NCI-H146 treated with DMSO at 0.1 percent for 48 hours (cell line): ENCODE data around the gene DEUP1.
"Not testable (repeated sequence)": the region's sequence is repeated elsewhere in the genome, so short reads cannot be mapped to it uniquely, and the experiment has no call there.

Source experiments
- DNase-seq: peaks from one replicate; lab custom pipeline; 2025; ENCODE audit not compliant: unreplicated experiment; lab: John Stamatoyannopoulos, UW

DEUP1 gene

GRCh38 chr11:93350835-93351234 is 20.3 kb downstream of the DEUP1 start:
- DNase-seq = no peak

- DNase-seq = no peak
These were observed 28.9 kb downstream of the DEUP1 start for GRCh38 chr11:93359396-93359795.

DNA sequence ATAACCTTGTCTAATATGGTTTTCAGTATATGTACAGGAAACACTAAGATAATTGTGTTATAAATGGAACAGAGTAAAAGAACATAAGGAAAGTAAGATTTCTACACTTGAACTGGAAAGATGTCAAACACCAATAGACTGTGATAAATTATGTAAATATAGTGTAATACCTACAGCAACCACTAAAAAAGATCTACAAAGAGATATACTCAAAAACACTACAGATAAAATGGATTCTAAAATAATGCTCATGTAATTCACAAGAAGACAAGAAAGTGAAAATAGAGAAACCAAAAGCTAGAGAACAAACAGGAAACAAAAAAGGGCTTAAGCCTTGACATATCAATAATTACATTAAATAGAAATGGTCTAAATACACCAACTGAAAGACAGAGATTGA is 30.9 kb downstream of the DEUP1 start:
- DNase-seq = no peak

DNA sequence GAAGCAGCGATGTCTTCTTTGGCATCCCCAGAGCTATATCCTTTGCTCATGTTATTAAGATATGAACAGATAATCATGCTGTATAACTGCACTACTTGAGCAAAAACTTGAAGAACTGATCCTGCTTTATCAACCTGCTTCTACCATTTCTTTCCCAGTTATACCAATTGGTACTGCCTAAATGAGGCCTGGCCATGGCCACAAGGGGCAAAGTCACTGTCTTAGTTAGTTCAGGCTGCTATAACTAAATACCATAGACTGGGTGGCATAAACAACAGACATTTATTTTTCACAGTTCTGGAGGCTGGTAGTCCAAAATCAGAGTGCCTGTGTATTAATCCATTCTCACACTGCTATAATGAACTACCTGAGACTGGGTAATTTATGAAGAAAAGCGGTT is 37.5 kb downstream of the DEUP1 start:
- DNase-seq = no peak

DNA sequence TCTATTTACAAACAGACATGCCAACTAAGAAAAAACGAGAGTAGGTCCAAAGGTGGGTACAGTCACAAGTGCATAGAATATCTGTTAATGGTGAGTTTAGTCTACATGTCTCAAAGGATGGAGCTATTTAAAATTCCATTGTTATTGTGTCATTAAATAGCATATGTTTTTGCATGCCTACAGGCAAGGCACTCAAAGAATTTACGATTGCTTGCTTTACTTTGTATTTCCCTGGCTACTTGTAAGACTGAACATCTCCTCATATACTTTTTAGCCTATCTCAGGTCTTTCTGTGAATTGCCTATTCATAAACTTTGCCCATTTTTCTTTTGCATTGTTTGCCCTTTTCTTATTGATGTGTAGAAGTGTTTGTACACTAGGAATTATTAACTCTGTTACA is 39.7 kb downstream of the DEUP1 start:
- DNase-seq = no peak

GRCh38 chr11:93389737-93390136 is 59.2 kb downstream of the DEUP1 start:
- no peak for DNase-seq

- no peak for DNase-seq
These were observed 62.3 kb downstream of the DEUP1 start for GRCh38 chr11:93392867-93393266.

DNA sequence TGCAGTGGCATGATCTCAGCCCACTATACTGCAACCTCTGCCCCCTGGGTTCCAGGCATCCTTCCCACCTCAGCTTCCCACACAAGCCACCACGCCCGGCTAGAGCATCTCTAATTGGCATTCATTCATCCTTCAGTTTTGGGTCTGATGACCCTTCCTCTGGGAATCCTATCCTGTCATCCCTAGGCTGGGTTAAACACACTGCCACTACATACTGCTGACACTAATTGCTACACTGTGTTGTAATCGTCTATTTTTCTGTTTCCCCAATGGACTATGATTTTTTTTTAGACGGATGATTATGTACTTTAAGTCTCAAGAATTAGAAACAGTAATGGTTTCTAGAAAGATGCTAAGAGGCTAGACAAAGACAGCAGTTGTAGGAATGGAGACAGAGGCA is 62.8 kb downstream of the DEUP1 start:
- no peak for DNase-seq

GRCh38 chr11:93394488-93394887 is 63.9 kb downstream of the DEUP1 start:
- DNase-seq = no peak

- no peak for DNase-seq
These were observed 65.8 kb downstream of the DEUP1 start for GRCh38 chr11:93396316-93396715.

DNA sequence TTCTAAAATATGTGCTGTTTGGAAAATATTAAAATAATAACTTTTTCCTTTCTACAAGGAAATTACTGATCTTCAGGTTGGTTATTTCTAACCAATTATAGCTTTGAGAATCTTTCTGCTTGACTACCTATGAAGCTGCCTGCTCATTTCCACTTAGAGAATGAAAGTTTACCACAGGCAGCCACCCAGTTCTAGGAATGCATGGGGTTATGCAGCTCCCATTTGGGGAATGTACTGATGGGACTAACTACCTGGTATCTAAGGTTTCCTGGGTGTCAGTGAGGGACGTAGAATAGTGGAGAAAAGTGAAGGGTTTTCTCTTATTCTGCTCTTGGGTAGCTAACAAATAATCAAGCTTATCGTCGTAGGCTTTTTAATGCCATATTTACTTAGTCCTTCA is 73.4 kb downstream of the DEUP1 start:
- no peak for DNase-seq

- no peak for DNase-seq
These were observed 77.3 kb downstream of the DEUP1 start for GRCh38 chr11:93407777-93408401.

DNA sequence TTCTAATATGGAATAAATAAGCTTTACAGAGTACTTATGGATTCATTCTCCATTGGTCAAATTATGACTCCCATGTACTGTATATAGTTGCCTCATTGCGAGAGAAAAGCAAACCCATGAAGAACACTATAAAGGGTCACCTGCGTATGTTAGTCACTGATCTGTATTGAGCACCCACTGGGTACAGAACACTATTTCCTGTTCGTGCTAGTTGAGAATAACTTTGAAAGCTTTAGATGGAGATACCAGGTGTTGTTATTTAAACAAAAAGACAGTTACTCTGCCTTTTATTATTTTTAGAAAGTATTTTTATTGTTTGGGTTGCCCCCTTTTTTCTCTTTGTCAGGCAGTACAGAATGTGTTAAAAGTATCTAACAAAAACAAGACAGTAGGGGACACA is 79.9 kb downstream of the DEUP1 start:
- no peak for DNase-seq

DNA sequence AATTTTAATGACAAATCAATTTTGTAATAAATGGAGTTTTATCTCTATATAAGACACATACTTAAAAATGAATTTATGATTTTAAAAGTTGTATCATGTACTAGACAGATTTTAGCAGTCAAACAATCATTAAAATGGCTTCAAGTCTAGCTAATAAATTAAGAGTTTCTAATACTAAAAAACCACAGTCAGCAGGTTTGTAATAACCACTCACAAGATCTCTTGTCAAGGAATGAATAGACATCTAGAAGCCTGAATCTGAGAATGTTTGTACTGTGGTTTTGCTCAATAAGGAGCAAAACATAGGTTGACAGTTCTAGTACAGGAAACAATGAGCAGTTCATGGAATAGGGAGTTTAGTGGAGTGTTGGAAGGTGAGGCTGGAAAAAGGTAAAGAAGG is 81.2 kb downstream of the DEUP1 start:
- DNase-seq = no peak

DNA sequence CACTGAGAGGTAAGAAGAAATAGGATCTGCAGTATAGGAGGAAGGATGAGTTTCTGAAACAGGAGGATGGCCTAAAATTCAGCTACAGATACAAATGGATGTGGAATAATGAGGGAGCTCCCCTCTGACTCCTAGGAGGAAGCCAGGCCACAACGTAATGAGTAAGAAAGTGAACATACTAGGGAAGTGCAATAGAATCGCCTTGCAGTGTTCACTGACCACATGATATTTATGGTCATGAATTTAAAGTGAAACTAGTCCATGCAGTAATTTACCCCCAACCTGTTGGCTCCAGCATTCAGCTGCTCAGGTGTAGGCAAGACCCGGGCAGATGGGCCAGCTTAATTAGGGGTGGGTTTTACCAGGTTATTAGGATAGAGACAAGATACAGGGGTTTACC is 101.7 kb downstream of the DEUP1 start:
- DNase-seq = no peak

GRCh38 chr11:93443232-93443631 is 112.7 kb downstream of the DEUP1 start:
- not testable (repeated sequence) for DNase-seq

GRCh38 chr11:93444617-93445073 is 114.1 kb downstream of the DEUP1 start:
- no peak for DNase-seq

- DNase-seq = no peak
These were observed 127.7 kb downstream of the DEUP1 start for GRCh38 chr11:93458286-93458685.

DNA sequence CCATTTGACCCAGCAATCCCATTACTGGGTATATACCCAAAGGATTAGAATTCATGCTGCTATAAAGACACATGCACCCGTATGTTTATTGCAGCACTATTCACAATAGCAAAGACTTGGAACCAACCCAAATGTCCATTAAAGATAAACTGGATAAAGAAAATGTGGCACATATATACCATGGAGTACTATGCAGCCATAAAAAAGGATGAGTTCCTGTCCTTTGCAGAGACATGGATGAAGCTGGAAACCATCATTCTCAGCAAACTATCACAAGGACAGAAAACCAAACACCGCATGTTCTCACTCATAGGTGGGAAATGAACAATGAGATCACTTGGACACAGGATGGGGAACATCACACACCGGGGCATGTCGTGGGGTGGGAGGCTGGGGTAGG is 133.1 kb downstream of the DEUP1 start:
- DNase-seq = not testable (repeated sequence)

DNA sequence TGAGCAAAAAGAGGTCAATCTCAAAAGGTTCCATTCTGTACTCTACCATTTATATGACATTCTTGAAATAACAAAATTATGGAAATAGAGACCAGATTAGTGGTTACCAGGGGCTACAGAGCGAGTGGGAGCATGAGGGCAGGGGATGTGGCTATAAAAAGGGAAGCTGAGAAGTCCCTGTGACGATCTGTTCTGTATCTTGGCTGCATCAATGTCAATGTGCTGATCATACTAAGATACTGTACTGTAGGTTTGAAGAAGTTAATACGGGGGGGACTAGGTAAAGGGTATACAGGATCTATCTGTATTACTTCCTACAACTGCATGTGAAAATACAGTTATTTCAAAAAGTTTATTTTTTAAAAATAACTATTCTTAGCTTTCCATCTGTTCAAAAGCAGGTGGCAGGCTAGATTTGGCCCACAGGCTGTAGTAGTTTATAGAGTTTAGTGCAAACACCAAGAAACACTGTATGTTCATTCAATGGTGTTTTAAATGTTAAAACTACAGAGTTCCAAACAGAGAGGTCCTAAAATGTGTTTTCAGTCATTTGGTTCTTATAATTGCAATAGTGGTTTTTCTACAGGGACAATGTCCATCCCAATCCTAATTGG is 134.5 kb downstream of the DEUP1 start:
- DNase-seq = no peak

DNA sequence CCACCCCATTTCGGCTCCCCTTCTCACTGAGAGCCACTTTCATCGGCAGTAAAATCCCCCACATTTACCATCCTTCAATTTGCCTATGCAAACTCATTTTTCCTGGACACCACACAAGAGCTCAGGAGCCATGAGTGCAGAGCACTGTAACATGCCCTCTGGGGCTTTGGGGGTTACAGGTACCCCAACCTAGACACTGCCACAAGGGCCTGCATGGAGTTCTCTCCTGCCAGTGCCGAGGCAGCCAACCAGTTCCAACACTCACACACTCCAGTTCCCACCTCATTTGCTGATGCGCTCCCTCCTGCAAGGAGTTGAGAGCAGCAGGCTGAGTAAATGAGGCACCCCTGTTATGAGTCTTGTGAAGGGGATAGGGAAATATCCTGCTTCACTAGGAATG is 136.5 kb downstream of the DEUP1 start:
- DNase-seq = no peak

DNA sequence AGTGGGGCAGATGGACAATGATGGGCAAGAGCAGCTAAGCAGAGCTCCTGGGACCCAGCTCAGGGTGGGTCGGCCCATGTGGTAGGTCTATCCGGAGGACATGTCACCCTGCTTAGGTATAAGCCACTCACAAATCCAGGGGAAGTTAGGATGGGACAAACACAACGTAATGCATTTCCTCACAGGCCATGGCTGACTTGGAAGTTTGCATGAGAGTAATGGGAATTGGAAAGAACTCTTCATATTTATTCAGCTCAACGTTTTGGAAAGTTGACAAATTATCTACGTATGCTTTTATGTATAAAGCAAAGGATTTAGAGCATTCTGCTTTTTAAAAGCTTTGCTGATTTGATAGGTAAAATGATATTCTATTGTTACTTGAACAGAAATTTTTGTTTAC is 137.7 kb downstream of the DEUP1 start:
- DNase-seq = no peak

DNA sequence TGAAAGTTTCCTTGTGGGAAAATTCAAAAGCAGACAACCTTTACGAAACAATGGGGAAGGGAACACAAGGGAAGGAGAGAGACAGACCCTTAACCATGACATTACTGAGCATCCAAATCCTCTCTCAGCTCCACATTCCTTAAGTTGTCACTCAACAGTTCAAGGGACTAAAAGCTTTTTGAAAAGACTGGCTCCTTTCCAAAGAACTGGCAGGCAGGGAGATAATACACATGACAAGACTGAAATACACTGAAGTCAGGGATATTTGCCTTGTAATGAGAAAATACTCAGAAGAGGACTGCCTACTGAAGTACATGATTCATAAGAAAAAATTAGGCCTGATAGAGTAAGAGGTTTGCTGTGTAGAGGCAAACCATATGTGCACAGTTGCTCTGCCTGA is 143.6 kb downstream of the DEUP1 start:
- DNase-seq = no peak
